H9 (cell line): ENCODE data around the gene KISS1R. TPM values are rescaled to one million over a fixed set of nuclear protein-coding genes. Genes with fewer than 3 reads are reported as not detected.

ENCODE experiments used
- DNase-seq: peaks from one replicate; pipeline ENCODE4 v3.0.0-alpha.2; 2017
- H2AFZ ChIP-seq: one replicate; pipeline ENCODE4 v1.6.1; 2013; ENCODE audit warnings: mild to moderate bottlenecking, low read length, control low read depth, moderate library complexity
- H2AK5ac ChIP-seq: 2 replicates; pipeline ENCODE4 v1.6.1; 2013; ENCODE audit warnings: low read length, control low read depth, mixed read lengths; ENCODE audit not compliant: insufficient read length
- H2BK120ac ChIP-seq: one replicate; pipeline ENCODE4 v1.6.1; 2013; ENCODE audit warnings: low read depth, mild to moderate bottlenecking, low read length, control low read depth, inconsistent platforms; ENCODE audit not compliant: poor library complexity, severe bottlenecking
- H2BK12ac ChIP-seq: 2 replicates; pipeline ENCODE4 v1.6.1; 2013; ENCODE audit warnings: low read length, control low read depth, mixed read lengths, low read depth; ENCODE audit not compliant: insufficient read length
- H2BK15ac ChIP-seq: 2 replicates; pipeline ENCODE4 v1.6.1; 2013; ENCODE audit warnings: low read depth, low read length, control low read depth
- H2BK20ac ChIP-seq: one replicate; pipeline ENCODE4 v1.6.1; 2013; ENCODE audit warnings: low read depth, mild to moderate bottlenecking, low read length, control low read depth, inconsistent platforms; ENCODE audit not compliant: poor library complexity, severe bottlenecking
- H2BK5ac ChIP-seq: 2 replicates; pipeline ENCODE4 v1.6.1; 2013; ENCODE audit warnings: low read length, control low read depth, mixed read lengths; ENCODE audit not compliant: insufficient read length
- H3K14ac ChIP-seq: 2 replicates; pipeline ENCODE4 v1.6.1; 2013; ENCODE audit warnings: low read length, control low read depth; ENCODE audit not compliant: insufficient read depth
- H3K18ac ChIP-seq: 2 replicates; pipeline ENCODE4 v1.6.1; 2013; ENCODE audit warnings: low read depth, mild to moderate bottlenecking, mixed read lengths, low read length, control low read depth; ENCODE audit not compliant: insufficient read length
- H3K23ac ChIP-seq: 2 replicates; pipeline ENCODE4 v1.6.1; 2013; ENCODE audit warnings: low read length, control low read depth, mixed read lengths, low read depth; ENCODE audit not compliant: insufficient read length
- H3K23me2 ChIP-seq: 2 replicates; pipeline ENCODE4 v1.6.1; 2013; ENCODE audit warnings: low read depth, mild to moderate bottlenecking, mixed read lengths, low read length, control low read depth; ENCODE audit not compliant: insufficient read length, poor library complexity, severe bottlenecking
- H3K27ac ChIP-seq: 2 replicates; pipeline ENCODE4 v1.5.1; 2013; ENCODE audit warnings: low read length, control low read depth, mixed read lengths, low read depth; ENCODE audit not compliant: insufficient read length
- H3K27me3 ChIP-seq: 2 replicates; pipeline ENCODE4 v1.6.1; 2013; ENCODE audit warnings: low read length, control low read depth, inconsistent platforms; ENCODE audit not compliant: insufficient read depth
- H3K4ac ChIP-seq: 2 replicates; pipeline ENCODE4 v1.6.1; 2013; ENCODE audit warnings: low read depth, mild to moderate bottlenecking, control low read depth, inconsistent platforms, low read length, moderate library complexity
- H3K4me1 ChIP-seq: 2 replicates; pipeline ENCODE4 v1.6.1; 2013; ENCODE audit warnings: low read length, control low read depth, inconsistent platforms; ENCODE audit not compliant: insufficient read depth
- H3K4me2 ChIP-seq: 2 replicates; pipeline ENCODE4 v1.6.1; 2013; ENCODE audit warnings: low read length, control low read depth, mixed read lengths; ENCODE audit not compliant: insufficient read length, insufficient read depth
- H3K56ac ChIP-seq: 2 replicates; pipeline ENCODE4 v1.6.1; 2013; ENCODE audit warnings: low read depth, mild to moderate bottlenecking, mixed read lengths, low read length, control low read depth; ENCODE audit not compliant: insufficient read length
- H3K79me1 ChIP-seq: 2 replicates; pipeline ENCODE4 v1.6.1; 2013; ENCODE audit warnings: low read depth, mild to moderate bottlenecking, moderate library complexity, low read length, control low read depth, inconsistent platforms; ENCODE audit not compliant: insufficient read depth, poor library complexity, severe bottlenecking
- H3K79me2 ChIP-seq: 2 replicates; pipeline ENCODE4 v1.6.1; 2013; ENCODE audit warnings: low read length, control low read depth, inconsistent platforms; ENCODE audit not compliant: insufficient read depth
- H3K9ac ChIP-seq: 2 replicates; pipeline ENCODE4 v1.6.1; 2013; ENCODE audit warnings: low read length, control low read depth, mixed read lengths; ENCODE audit not compliant: insufficient read length; ENCODE audit errors: extremely low read depth
- H3K9me3 ChIP-seq: one replicate; pipeline ENCODE4 v1.6.1; 2013; ENCODE audit warnings: low read depth, low read length, inconsistent platforms; ENCODE audit not compliant: control insufficient read depth
- H3T11ph ChIP-seq: one replicate; pipeline ENCODE4 v1.6.1; 2013; ENCODE audit warnings: mild to moderate bottlenecking, low read length, control low read depth, inconsistent platforms
- H4K20me1 ChIP-seq: one replicate; pipeline ENCODE4 v1.6.1; 2013; ENCODE audit not compliant: control insufficient read depth, insufficient read length, insufficient read depth
- H4K5ac ChIP-seq: 2 replicates; pipeline ENCODE4 v1.6.1; 2013; ENCODE audit warnings: low read depth, mild to moderate bottlenecking, mixed read lengths, low read length, control low read depth; ENCODE audit not compliant: insufficient read length
- H4K8ac ChIP-seq: replicated peaks from 2 replicates; pipeline ENCODE4 v1.6.1; 2013; ENCODE audit warnings: low read length, control low read depth, mixed read lengths, low read depth; ENCODE audit not compliant: insufficient read length
- H4K91ac ChIP-seq: 2 replicates; pipeline ENCODE4 v1.6.1; 2013; ENCODE audit warnings: low read depth, mild to moderate bottlenecking, moderate library complexity, mixed read lengths, low read length, control low read depth; ENCODE audit not compliant: insufficient read length
- H3K27ac Mint-ChIP-seq, 3 experiments: 2 replicates in 2 of 3; 3 replicates in 1 of 3; pipeline ENCODE4 v1.8.0; 2020 to 2021; ENCODE audit warnings: mixed read lengths in 3 of 3, mild to moderate bottlenecking in 1 of 3, moderate library complexity in 1 of 3
- H3K27me3 Mint-ChIP-seq: 2 replicates; pipeline ENCODE4 v1.8.0; 2021; ENCODE audit warnings: low read depth, mild to moderate bottlenecking, moderate library complexity, mixed read lengths
- H3K36me3 Mint-ChIP-seq, 3 experiments: 2 replicates in 2 of 3; 3 replicates in 1 of 3; pipeline ENCODE4 v1.8.0; 2020 to 2021; ENCODE audit warnings: low read depth in 3 of 3, mixed read lengths in 3 of 3; ENCODE audit not compliant: insufficient read depth in 1 of 3
- H3K4me1 Mint-ChIP-seq, 2 experiments: 2 replicates each; pipeline ENCODE4 v1.8.0; 2020; ENCODE audit warnings: mixed read lengths in 2 of 2
- H3K4me3 Mint-ChIP-seq, 2 experiments: 2 replicates in 1 of 2; 3 replicates in 1 of 2; pipeline ENCODE4 v1.8.0; 2020 to 2021; ENCODE audit warnings: mild to moderate bottlenecking in 2 of 2, mixed read lengths in 2 of 2, moderate library complexity in 1 of 2
- H3K9me3 Mint-ChIP-seq, 2 experiments: 2 replicates in 1 of 2; 3 replicates in 1 of 2; pipeline ENCODE4 v1.8.0; 2020; ENCODE audit warnings: mild to moderate bottlenecking in 2 of 2, mixed read lengths in 2 of 2, moderate library complexity in 1 of 2
- WGBS: extraction: QIAGEN DNeasy Blood & Tissue Kit; methylation state at CpG from one replicate; pipeline ENCODE4 v1.1.7; 2013; ENCODE audit warnings: missing lambda C conversion rate, low lambda C conversion rate, mixed read lengths; ENCODE audit not compliant: insufficient read length; ENCODE audit errors: extremely low coverage; 5-methylcytosine and 5-hydroxymethylcytosine counted together
- total RNA-seq: library from RNA; stranded (reverse); gene quantifications from 2 replicates; pipeline ENCODE4 v1.2.1, GENCODE V29; 2021
- TF ChIP-seq, protein P1 (sequence below): fragments of 200-600 bp; sonication (generic); conservative IDR thresholded peaks from 3 replicates; pipeline ENCODE4 v1.8.0; 2021; ENCODE audit warnings: antibody characterized with exemption, mild to moderate bottlenecking

Gene KISS1R
- total RNA-seq, 1 experiment from 2014 or later = 3.3 TPM

DNA sequence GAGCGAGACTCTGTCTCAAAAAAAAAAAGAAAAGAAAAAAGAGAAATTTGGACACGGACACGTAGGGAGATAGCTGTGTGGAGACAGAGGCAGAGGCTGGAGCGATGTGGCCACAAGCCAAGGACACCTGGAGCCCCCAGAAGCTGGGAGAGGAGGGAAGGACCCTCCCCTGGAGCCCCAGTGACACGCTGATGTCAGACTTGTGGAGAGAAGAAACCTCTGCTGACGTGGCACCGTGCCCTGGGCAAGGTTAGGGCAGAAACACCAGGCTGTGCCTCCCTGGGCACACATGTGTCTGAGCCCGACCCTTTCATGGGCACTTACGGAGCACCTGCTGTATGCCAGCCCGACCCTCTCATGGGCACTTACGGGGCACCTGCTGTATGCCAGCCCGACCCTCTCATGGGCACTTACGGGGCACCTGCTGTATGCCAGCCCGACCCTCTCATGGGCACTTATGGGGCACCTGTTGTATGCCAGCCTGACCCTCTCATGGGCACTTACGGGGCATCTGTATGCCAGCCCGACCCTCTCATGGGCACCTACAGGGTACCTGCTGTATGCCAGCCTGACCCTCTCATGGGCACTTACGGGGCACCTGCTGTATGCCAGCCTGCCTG is 26.5 kb downstream of the KISS1R start:
- Histone ChIP-seq H4K91ac (no peak overlapping the region), H3K79me2 (peaks cover 5% of the 10 kb centered on the region; the same call in 1 of the 2 replicates), H3K4me2 (no peak overlapping the region), H3K27ac (no peak overlapping the region), H4K20me1 (peaks cover 12% of the 10 kb centered on the region), H2BK12ac (no peak overlapping the region), H3T11ph (no peak overlapping the region), H2BK120ac (no peak overlapping the region), H2BK20ac (no peak overlapping the region), H3K9ac (no peak overlapping the region), H2AK5ac (no peak overlapping the region), H3K9me3 (no peaks in the 10 kb centered on the region), H3K23ac (no peak overlapping the region), H3K4me1 (no peaks in the 10 kb centered on the region), H4K5ac (no peak overlapping the region), H3K56ac (no peak overlapping the region), H3K14ac (no peak overlapping the region), H4K8ac (no peak overlapping the region), H3K18ac (no peak overlapping the region), H2BK15ac (no peak overlapping the region), H2BK5ac (no peak overlapping the region), H2AFZ (no peak overlapping the region), H3K79me1 (no peaks in the 10 kb centered on the region), H3K27me3 (no peaks in the 10 kb centered on the region), H3K23me2 (no peaks in the 10 kb centered on the region), H3K4ac (no peak overlapping the region)
- Mint-ChIP-seq H3K36me3 (peaks cover 16 to 37% (median 37%) of the 10 kb centered on the region in 3 experiments; a peak in 6 of 7 replicates), H3K27me3 (no peaks in the 10 kb centered on the region; the same call in 1 of the 2 replicates), H3K9me3 (no peaks in the 10 kb centered on the region), H3K27ac (no peak overlapping the region), H3K4me3 (no peak overlapping the region), H3K4me1 (no peaks in the 10 kb centered on the region)
- WGBS = no CpG with 5 or more reads among the region's 17 CpGs
- TF ChIP-seq, protein P1, sequence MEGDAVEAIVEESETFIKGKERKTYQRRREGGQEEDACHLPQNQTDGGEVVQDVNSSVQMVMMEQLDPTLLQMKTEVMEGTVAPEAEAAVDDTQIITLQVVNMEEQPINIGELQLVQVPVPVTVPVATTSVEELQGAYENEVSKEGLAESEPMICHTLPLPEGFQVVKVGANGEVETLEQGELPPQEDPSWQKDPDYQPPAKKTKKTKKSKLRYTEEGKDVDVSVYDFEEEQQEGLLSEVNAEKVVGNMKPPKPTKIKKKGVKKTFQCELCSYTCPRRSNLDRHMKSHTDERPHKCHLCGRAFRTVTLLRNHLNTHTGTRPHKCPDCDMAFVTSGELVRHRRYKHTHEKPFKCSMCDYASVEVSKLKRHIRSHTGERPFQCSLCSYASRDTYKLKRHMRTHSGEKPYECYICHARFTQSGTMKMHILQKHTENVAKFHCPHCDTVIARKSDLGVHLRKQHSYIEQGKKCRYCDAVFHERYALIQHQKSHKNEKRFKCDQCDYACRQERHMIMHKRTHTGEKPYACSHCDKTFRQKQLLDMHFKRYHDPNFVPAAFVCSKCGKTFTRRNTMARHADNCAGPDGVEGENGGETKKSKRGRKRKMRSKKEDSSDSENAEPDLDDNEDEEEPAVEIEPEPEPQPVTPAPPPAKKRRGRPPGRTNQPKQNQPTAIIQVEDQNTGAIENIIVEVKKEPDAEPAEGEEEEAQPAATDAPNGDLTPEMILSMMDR = no peak
- no peak for DNase-seq
